Keratinocyte (primary cell): Measurements from ENCODE around the gene BTN3A1. TPM values are rescaled to one million over a fixed set of nuclear protein-coding genes. Genes with fewer than 3 reads are reported as not detected.

Source experiments
- DNase-seq: peaks from one replicate; pipeline ENCODE4 v3.0.0-alpha.2; 2011; ENCODE audit warnings: low read depth, missing footprints, low spot score
- FAIRE-seq: peaks from 2 replicates; lab custom pipeline; 2011; peaks lifted over from hg19 to GRCh38; lab: Jason Lieb, UNC
- H2AFZ ChIP-seq: 2 replicates; pipeline ENCODE4 v1.6.0; 2012; ENCODE audit warnings: low read length, control low read depth, inconsistent platforms; ENCODE audit not compliant: control insufficient read depth
- H3K27ac ChIP-seq: 2 replicates; pipeline ENCODE4 v1.5.1; 2011; ENCODE audit warnings: low read length; ENCODE audit not compliant: control insufficient read depth, insufficient read depth
- H3K27me3 ChIP-seq: 3 replicates; pipeline ENCODE4 v1.6.0; 2011; ENCODE audit warnings: low read length; ENCODE audit not compliant: control insufficient read depth, insufficient read depth; ENCODE audit errors: extremely low read depth
- H3K36me3 ChIP-seq, 2 experiments: 2 replicates in 1 of 2; 3 replicates in 1 of 2; pipeline ENCODE4 v1.5.1; 2011; ENCODE audit warnings: low read length in 2 of 2, mild to moderate bottlenecking in 1 of 2; ENCODE audit not compliant: control insufficient read depth in 2 of 2, insufficient read depth in 2 of 2; ENCODE audit errors: extremely low read depth in 1 of 2
- H3K4me1 ChIP-seq: 3 replicates; pipeline ENCODE4 v1.5.1; 2011; ENCODE audit warnings: low read length; ENCODE audit not compliant: control insufficient read depth, insufficient read depth; ENCODE audit errors: extremely low read depth
- H3K4me2 ChIP-seq: 3 replicates; pipeline ENCODE4 v1.6.0; 2011; ENCODE audit warnings: low read depth, low read length; ENCODE audit not compliant: control insufficient read depth, insufficient read depth; ENCODE audit errors: extremely low read depth
- H3K4me3 ChIP-seq, 3 experiments: fragments of 200-600 bp in 1 of 3; sonication (generic) in 1 of 3; 2 replicates in 2 of 3; 3 replicates in 1 of 3; pipeline ENCODE4 v1.5.1; 2011 to 2016; ENCODE audit warnings: low read length in 3 of 3, mild to moderate bottlenecking in 3 of 3, control low read depth in 2 of 3, inconsistent platforms in 1 of 3, low read depth in 1 of 3, mixed read lengths in 1 of 3, mixed run types in 1 of 3, moderate library complexity in 1 of 3; ENCODE audit not compliant: control insufficient read depth in 2 of 3, insufficient read depth in 2 of 3; ENCODE audit errors: extremely low read depth in 1 of 3
- H3K79me2 ChIP-seq: 2 replicates; pipeline ENCODE4 v1.6.0; 2012; ENCODE audit warnings: low read length; ENCODE audit not compliant: control insufficient read depth, insufficient read depth
- H3K9ac ChIP-seq: 3 replicates; pipeline ENCODE4 v1.6.0; 2011; ENCODE audit warnings: low read length; ENCODE audit not compliant: control insufficient read depth, insufficient read depth; ENCODE audit errors: extremely low read depth
- H3K9me1 ChIP-seq: 3 replicates; pipeline ENCODE4 v1.6.0; 2011; ENCODE audit warnings: low read length; ENCODE audit not compliant: control insufficient read depth, insufficient read depth; ENCODE audit errors: extremely low read depth
- H3K9me3 ChIP-seq: 2 replicates; pipeline ENCODE4 v1.5.1; 2012; ENCODE audit warnings: low read depth, low read length; ENCODE audit not compliant: control insufficient read depth
- H4K20me1 ChIP-seq: 3 replicates; pipeline ENCODE4 v1.6.0; 2011; ENCODE audit warnings: low read length; ENCODE audit not compliant: control insufficient read depth, insufficient read depth; ENCODE audit errors: extremely low read depth
- CTCF ChIP-seq, 3 experiments: IDR thresholded peaks in 1 of 3; conservative IDR thresholded peaks in 1 of 3; optimal IDR thresholded peaks in 1 of 3; 2 replicates in 2 of 3; 3 replicates in 1 of 3; pipeline versions ENCODE3 to v1.5.1; 2011; ENCODE audit warnings: low read length in 3 of 3, mild to moderate bottlenecking in 3 of 3, moderate library complexity in 2 of 3, control low read depth in 1 of 3, inconsistent platforms in 1 of 3; ENCODE audit not compliant: insufficient read depth in 2 of 3; ENCODE audit errors: extremely low read depth in 1 of 3
- EZH2 ChIP-seq: IDR thresholded peaks from one replicate; pipeline ENCODE4 v1.6.1; 2012; ENCODE audit warnings: inconsistent platforms, mild to moderate bottlenecking, low read length, moderate library complexity
- dilution Hi-C: fragments of 300-500 bp; cut with MboI; formaldehyde crosslinking; loops from one replicate; pipeline ENCODE4 v1.7.0; 2020; ENCODE audit warnings: low sequenced_read_pairs; ENCODE audit not compliant: extremely low pct_ligation_motif_present
- polyA plus RNA-seq, 5 experiments: library from polyadenylated mRNA; depleted of rRNA in 3 of 5; stranded (reverse) in 3 of 5; stranded (forward) in 1 of 5; unstranded in 1 of 5; fragments of >200 nt; gene quantifications; 1 replicate in 1 of 5; 2 replicates in 3 of 5; 3 replicates in 1 of 5; pipeline versions ENCODE4 v1.2.1 to v1.2.3, GENCODE V29; 2011 to 2012; ENCODE audit warnings: missing spikeins in 2 of 5, low read depth in 1 of 5, low replicate concordance in 1 of 5

Gene BTN3A1
- polyA plus RNA-seq, 1 donor (not counting 4 experiments of a cell fraction or from before 2014, with no cell fraction given) = 6.9 TPM

- H2AFZ ChIP-seq = no peak overlapping the region
- dilution Hi-C loops = no loop called here
- H3K79me2 ChIP-seq = no peaks in the 10 kb centered on the region
- H3K27ac ChIP-seq = no peak overlapping the region
- H3K4me3 ChIP-seq = no peak overlapping the region
- no peaks in the 10 kb centered on the region for H3K9me3 ChIP-seq
- no peaks in the 10 kb centered on the region for H3K27me3 ChIP-seq
- no peaks in the 10 kb centered on the region for H3K36me3 ChIP-seq
- FAIRE-seq = no peak
- no peak overlapping the region for H3K9ac ChIP-seq
- no peak for DNase-seq
- H4K20me1 ChIP-seq = no peaks in the 10 kb centered on the region
- TF ChIP-seq CTCF (optimal IDR thresholded peaks at IDR 0.05 in 1 of 3, IDR thresholded peaks at IDR 0.05 in 1 of 3, conservative IDR thresholded peaks at IDR 0.05 in 1 of 3; ENCODE audit: extremely low read depth in 1 of 3, insufficient read depth in 2 of 3, low read length in 3 of 3) = no peak
- no peak for TF ChIP-seq EZH2
- no peaks in the 10 kb centered on the region for H3K9me1 ChIP-seq
- no peak overlapping the region for H3K4me2 ChIP-seq
- no peaks in the 10 kb centered on the region for H3K4me1 ChIP-seq
Measured at GRCh38 chr6:26372308-26373144, 29.5 kb upstream of the BTN3A1 start.

GRCh38 chr6:26375270-26375669 is 26.8 kb upstream of the BTN3A1 start:
- TF ChIP-seq EZH2 = no peak
- TF ChIP-seq CTCF (optimal IDR thresholded peaks at IDR 0.05 in 1 of 3, IDR thresholded peaks at IDR 0.05 in 1 of 3, conservative IDR thresholded peaks at IDR 0.05 in 1 of 3; ENCODE audit: extremely low read depth in 1 of 3, insufficient read depth in 2 of 3, low read length in 3 of 3) = no peak
- no peaks in the 10 kb centered on the region for H4K20me1 ChIP-seq
- no peaks in the 10 kb centered on the region for H3K4me1 ChIP-seq
- H3K9ac ChIP-seq = no peak overlapping the region
- dilution Hi-C loops = no loop called here
- H3K27ac ChIP-seq = no peak overlapping the region
- no peaks in the 10 kb centered on the region for H3K9me1 ChIP-seq
- DNase-seq (no peak), FAIRE-seq (no peak)
- no peaks in the 10 kb centered on the region for H3K36me3 ChIP-seq
- no peak overlapping the region for H3K4me2 ChIP-seq
- no peaks in the 10 kb centered on the region for H3K9me3 ChIP-seq
- H2AFZ ChIP-seq = no peak overlapping the region
- no peaks in the 10 kb centered on the region for H3K79me2 ChIP-seq
- H3K27me3 ChIP-seq = no peaks in the 10 kb centered on the region
- H3K4me3 ChIP-seq = no peak overlapping the region
